Epithelial cell of umbilical artery (primary cell): ENCODE measurements around the gene TBC1D16. TPM values are rescaled to one million over a fixed set of nuclear protein-coding genes. Genes with fewer than 3 reads are reported as not detected.

Experiments used
- total RNA-seq: library from RNA; depleted of rRNA; stranded (reverse); fragments of >200 nt; gene quantifications from 2 replicates; pipeline ENCODE4 v1.2.3, GENCODE V29; 2014

The TBC1D16 gene
- total RNA-seq: 32.5 and 35.1 TPM in 2 replicates

GRCh38 chr17:80035687-80035936 lies at the start of gene TBC1D16:
TSS of gene TBC1D16 (minus strand) at chr17:80035872. CDS start at chr17:80013547, 22,325 bp downstream.

GRCh38 chr17:80035937-80036714 lies 454 bp upstream of the TBC1D16 start, which contains the start of gene CCDC40:
TSS of gene CCDC40 (plus strand) at chr17:80036642. CDS start at chr17:80036663, 21 bp downstream.

Other genes starting within 250 kb of the TBC1D16 start
- gene CBX8, start 238.8 kb downstream of the TBC1D16 start, total RNA-seq: 2.0 and 2.6 TPM in 2 replicates
- gene CBX4, start 196.4 kb downstream of the TBC1D16 start, total RNA-seq: 6.2 and 6.5 TPM in 2 replicates
- gene CCDC40, start 770 bp upstream of the TBC1D16 start, total RNA-seq: 0.97 and 2.1 TPM in 2 replicates
- gene GAA, start 65.7 kb upstream of the TBC1D16 start, total RNA-seq: 20.2 and 21.1 TPM in 2 replicates
- 130 and 133 TPM in 2 replicates for gene EIF4A3, start 111.3 kb upstream of the TBC1D16 start, total RNA-seq
- not detected in 2 replicates for gene CARD14, start 134.2 kb upstream of the TBC1D16 start, total RNA-seq
- gene SGSH, start 184.5 kb upstream of the TBC1D16 start, total RNA-seq: 6.2 and 13.4 TPM in 2 replicates
- gene SLC26A11, start 184.6 kb upstream of the TBC1D16 start, total RNA-seq: 4.5 and 6.8 TPM in 2 replicates
- 64.6 and 222 TPM in 2 replicates for gene RNF213, start 225.0 kb upstream of the TBC1D16 start, total RNA-seq